Measurements from ENCODE around the gene FPR1.
"Not testable (repeated sequence)": the region's sequence is repeated elsewhere in the genome, so short reads cannot be mapped to it uniquely, and the experiment has no call there.

The FPR1 gene

DNA sequence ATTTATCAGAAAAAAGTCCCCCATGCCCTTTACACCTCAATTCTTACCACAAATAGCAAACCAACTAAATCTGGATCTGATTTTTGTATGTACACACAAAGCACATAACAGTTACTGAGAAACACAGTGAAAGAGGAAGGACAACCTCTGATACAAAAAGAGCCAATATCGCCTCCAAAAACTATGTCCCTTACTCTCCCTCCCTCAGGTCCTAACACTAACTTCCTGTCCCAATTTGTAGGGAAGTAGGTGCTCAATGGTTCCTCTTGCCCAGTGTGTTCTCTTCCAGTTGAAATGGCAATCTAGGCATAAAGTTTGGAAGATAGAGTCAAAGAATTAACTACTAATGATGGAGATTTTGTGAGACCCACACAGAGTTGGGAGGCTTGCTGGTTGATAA, 27.5 kb upstream of the FPR1 start:
- no peak for DNase-seq (ENCODE audit: low spot score)

DNA sequence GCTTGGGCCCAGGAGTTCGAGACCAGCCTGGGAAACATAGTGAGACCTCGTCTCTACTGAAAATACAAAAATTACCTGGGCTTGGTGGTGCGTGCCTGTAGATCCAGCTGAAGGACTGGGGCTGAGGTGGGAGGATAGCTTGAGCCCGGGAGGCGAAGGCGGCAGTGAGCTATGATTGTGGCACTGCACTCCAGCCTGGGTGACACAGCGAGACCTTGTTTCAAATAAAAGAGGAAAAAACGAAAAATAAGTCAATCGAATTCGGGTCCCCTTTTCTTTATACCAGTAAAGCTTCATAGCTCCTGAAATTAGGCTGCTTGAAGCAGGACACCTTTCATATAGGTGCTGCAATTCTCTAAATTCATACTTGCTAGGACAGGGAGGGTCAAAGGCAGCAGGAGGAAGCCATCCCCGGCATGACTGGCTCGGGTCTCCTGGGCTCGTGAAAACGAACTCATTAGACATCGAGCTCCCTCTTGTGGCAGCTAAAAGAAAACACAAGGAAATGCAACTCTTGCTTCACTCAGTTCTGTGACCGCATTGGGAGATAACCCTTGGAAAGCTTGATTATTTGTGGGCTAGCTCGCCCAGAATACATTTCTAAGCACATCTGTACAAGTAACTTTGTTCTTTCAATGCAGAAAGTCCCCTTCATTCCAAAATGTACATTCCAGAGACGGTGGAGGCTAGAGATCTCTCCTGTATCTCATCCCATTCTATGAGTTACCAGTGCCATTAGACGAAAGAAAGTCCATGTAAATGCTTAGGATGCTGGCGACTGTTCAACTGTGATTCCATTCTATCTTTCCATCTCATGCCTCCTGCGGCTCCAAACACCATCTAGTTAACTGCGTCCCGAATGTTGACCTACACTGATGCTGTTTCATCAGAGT, 26.1 kb upstream of the FPR1 start:
- peak; percentile 65 for DNase-seq (ENCODE audit: low spot score)

DNA sequence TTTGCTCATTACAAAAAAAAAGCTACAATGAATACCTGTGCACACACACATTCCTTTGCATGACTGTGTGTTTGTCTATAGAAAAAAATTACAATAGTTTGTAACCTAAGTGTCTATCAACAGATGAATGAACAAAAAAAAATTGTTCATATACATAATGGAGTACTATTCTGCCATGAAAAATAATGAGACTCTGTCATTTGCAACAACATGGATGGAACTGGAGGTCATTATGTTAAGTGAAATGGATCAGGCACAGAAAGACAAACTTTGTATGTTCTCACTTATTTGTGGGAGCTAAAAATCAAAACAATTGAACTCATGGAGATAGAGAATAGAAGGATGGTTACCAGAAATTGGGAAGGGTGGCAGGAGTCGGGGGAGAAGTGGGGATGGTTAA, 24.9 kb upstream of the FPR1 start:
- DNase-seq (ENCODE audit: low spot score) = not testable (repeated sequence)

DNA sequence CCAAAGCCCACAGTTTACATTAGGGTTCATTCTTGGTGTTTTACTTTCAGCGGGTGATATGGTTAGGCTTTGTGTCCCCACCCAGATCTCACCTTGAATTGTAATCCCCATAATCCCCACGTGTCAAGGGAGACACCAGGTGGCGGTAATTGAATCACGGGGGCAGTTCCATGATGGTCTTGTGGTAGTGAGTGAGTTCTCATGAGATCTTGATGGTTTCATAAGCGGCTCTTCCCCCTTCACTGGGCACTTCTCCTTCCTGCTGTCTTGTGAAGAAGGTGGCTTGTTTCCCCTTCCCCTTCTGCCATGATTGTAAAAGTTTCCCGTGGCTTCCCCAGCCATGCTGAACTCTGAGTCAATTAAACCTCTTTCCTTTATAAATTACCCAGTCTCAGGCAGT, 21.3 kb upstream of the FPR1 start:
- no peak for DNase-seq (ENCODE audit: low spot score)

DNA sequence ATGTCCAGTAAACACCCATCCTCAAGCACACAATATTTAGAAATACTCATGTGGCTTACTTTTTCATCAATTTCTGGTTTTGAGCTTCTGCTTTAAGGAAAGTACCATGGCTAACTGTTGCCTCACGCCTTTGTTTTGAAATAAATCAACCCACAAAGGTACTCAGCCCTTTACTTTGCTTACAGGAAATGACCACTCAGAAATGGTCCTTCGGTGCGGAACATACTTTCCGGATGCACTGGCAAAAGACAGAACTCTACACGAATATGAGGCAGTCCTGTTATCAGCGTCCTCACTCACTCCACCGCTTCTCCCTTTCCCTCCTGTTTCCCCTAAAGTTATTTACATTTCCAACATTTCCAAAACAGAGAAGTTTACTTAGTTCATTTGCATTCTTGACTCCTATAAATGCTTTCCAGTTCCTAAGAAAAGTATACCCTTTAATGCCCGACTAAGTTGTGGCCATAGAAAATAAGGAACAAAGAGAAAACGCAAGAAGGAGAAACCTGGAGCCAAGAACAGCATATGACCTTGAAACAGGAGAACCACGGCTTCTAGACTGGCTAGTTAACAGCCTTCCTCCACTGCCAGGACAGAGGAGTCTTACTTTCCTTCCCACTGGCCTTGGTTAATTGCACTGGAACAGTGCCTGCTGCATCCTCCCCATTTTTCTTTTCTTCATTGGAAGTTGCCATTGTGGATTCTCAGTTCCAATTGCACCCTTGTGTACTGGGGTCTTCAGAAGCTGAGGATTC, 19.9 kb upstream of the FPR1 start:
- no peak for DNase-seq (ENCODE audit: low spot score)

DNA sequence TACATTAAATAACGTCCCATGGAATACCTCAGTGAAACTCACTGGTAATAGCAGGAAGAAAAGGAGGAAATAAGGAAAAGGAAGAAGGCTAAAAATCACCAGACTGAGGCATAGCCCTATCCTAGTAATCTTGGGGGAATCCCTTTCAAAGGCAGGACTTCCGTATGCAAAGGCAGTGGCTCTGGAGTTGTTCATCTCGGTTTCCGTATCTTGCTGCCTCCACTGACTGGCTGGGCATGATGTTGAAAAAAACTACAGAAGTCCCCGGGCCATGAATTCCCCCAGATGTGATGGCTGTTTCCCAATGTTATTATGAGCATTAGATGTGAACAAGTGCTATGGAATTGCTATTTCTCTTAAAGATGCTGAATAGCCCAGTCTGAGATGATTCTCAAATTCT, 14.8 kb upstream of the FPR1 start:
- no peak for DNase-seq (ENCODE audit: low spot score)

DNA sequence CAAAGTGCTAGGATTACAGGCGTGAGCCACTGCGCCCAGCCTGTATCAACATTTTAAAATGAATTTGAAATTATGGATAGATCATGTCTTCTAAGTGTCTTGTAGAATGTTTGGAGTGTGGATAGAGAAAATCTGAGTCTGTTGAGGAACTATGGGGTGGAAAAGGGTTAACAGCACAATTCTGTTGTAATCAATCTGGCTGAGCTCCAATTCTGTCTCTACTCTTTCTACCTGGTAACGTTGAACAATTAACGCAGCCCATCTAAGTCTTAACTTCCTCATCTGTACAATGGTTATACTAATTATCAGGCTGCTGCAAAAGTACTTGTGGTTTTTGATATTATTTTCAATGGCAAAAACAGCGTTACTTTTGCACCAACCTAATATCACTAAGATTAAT, 13.4 kb upstream of the FPR1 start:
- no peak for DNase-seq (ENCODE audit: low spot score)

DNA sequence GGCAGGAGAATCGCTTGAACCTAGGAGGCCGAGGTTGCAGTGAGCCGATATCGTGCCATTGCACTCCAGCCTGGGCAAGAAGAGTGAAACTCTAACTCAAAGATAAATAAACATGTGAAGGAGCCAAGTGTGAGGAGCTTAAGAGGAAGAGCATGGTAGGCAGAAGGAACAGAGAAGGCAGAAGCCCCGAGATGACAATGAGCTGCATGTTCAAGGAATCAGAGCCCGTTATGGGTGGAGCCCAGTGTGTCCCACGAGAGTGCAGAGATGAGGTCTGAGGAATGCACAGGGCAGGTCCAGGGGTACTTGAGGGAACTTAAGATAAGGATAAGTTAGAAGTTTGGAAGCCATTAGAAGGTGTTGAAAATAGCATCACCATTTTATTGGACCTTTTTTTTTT, 10.0 kb upstream of the FPR1 start:
- DNase-seq (ENCODE audit: low spot score) = no peak

DNA sequence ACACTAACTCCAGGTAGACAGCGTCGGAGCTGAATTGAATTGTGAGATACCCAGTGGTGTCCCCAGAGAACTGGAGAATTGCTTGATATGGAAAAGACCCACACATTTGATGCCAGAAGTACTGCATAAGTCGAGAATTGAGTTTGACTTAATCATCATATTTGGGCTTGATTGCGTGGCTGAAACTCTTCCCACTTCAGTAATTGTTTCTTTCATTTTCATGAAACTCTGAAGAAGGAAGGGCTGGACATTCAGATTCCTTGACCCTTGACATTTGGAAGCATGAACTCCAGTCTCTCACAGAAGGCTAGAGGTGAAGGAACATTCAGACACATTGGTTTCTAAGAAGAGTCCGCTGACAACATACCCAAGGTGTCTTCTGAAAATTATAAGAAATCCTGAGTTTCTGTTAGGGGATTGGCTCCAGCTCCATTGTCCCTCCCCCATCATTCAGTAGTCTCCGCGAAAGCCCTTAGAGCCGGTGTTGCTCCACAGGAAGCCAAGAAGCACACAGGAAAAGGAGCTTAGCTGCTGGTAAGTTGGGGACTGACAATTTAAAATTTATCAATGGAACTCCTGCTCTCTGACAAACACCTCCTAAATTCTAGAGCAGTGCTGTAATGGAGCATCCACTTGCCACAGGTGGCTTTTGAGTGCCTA, 9.1 kb upstream of the FPR1 start, which contains the start of gene FPR2:
TSS of gene FPR2 (plus strand) at position 484 of the 660 bp plus-strand sequence. CDS start 7,479 bp downstream, outside the sequence.
- no peak for DNase-seq (ENCODE audit: low spot score)

DNA sequence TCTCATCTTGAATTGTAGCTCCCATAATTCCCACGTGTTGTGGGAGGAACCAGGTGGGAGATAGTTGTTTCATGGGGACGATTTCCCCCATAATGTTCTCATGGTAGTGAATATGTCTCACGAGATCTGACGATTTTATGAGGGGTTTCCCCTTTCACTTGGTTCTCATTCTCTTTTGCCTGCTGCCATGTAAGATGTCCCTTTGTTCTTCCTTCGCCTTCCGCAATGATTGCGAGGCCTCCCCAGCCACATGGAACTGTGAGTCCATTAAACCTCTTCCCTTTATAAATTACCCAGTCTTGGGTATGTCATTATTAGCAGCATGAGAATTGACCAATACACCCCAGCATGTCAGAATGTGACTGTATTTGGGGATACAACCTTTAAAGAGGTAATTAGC, 3.9 kb upstream of the FPR1 start:
- DNase-seq (ENCODE audit: low spot score) = no peak

DNA sequence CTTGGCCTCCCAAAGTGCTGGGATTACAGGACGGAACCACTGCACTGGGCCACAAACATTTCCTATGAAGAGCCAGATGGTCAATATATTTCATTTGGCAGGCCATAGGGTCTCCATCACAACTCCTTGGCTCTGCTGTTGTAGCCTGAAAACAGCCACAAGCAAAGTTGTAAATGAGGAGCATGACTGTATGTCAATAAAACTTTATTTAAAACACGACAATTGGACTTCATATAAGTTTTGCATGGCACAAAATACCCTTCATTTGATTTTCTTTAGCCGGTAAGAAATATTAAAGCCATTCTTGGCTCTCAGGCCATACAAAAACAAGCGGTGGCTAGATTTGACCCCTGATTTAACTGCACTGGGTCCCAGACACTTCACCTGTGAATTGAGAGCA, 3.1 kb upstream of the FPR1 start:
- DNase-seq (ENCODE audit: low spot score) = no peak

DNA sequence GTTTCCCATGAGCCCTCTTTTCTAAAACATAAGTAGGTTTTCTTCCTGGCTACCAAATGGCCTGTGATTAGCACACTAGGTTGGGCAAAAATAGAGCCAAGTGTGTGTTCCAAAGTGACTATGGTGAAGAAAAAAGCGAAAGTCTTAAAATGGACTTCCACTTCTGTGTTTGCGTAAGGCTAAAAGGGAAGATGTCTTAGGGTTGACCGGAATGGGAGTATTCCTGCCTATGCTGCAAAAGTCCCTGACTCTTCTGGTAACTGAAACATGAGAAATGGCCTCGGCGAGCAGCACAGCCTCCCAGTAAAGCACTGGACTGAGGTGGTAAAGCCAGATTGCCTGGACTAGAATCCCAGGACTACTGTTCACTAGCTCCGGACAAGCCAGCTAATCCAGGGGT, 2.4 kb upstream of the FPR1 start:
- DNase-seq (ENCODE audit: low spot score) = no peak

DNA sequence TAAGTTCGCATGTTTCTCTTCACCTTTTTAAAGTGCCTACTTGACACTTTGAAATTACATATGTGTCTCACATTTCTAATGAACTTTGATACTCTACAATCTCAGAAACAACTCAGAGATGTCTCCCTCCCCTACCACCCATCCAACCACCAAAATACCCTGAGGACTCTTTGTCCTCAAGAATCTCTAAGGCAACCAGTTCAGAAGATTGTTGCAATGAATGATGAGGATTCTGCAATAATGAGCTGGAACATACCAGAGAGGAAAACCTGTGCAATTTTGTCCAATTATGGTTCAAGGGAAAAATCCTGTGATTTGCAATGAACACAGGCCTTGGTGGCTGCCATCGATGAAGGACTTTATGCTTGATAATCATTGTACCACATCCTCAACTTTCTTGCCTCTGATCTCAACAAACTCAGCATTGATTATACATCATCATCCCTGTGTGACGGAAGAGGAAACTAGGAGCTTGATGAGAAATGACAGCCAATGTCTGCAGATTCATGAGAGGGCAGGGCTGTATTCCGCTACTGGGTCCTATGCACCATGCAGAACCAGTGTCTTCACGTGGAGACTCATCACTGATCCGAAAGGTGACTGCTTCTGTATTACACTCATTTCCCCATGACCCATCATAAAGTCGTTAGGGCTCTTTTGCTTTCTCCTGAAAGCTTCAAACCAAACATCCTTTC, 1.1 kb downstream of the FPR1 start:
- no peak for DNase-seq (ENCODE audit: low spot score)

DNA sequence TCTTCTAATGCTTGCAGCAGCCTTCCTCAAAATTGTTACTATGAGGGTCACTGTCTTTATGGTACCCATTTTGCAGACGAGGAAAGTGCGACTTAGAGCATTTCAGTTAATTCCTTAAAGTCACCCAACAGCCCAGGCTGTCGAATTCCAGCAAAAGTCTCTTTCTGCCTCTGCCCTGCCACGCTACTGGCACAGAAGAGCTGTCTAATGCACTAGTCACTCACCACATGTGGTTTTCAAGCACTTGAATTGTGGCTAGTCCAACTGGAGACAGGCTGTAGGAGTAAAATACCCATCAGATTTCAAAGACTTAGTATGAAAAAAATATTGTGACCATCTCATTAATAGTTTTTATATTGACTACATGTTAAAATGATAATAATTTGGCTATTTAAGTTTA, 1.7 kb downstream of the FPR1 start:
- no peak for DNase-seq (ENCODE audit: low spot score)

DNA sequence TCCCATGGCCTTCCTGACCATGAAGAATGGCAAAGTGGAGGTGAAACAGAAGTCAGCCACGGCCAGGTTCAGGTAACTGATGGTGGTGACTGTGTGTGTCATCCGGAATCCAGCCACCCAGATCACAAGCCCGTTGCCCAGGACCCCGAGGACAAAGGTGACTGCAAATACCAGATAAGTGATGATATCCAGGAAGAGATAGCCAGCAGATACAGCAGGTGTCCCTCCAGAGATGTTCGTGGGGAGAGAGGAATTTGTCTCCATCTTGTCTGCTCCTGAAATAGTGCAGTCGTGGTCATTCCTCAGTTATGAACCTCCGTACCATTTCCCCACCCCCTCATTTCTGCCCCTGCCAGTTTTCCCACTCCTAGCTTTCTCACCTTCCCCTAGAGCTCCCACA, 4.9 kb downstream of the FPR1 start:
- DNase-seq (ENCODE audit: low spot score) = no peak

DNA sequence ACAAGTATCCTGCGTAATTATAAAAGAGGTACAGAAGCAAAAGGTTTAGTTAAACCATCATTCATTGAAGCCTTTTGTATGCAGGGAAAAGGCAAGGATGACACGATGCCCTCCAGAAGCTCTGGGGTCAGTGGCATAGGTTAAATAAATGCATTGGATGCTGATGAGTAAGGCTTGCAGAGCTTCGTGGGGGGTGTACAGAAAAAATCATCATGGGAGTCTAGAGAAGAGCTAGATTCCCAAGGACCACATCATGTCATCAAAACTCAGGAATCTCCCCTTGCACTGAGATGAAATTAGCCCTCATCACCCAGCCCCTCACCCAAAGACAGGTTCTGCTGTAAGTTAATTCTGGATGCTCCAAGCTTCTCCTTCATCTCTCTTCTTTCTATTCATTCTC, 8.3 kb downstream of the FPR1 start:
- DNase-seq (ENCODE audit: low spot score) = no peak

DNA sequence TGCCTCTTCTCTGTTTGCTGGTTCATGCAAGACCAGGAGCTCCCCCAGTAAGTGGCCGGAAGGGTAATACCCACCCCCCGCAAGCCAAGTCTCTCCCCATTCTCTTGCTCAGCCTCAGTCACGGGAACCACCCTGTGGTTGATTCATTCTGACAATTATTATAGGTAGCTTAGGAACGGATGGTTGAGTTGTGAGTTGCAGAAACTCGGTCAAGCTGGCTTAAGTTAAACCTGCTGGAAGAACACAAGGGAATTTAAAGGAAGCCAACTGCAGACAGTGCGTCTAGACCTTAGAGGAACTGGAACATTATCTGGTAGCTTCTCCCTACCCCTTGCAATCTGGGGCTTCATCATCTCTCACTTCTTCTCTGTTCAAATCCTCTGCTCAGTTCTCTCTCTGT, 8.9 kb downstream of the FPR1 start:
- no peak for DNase-seq (ENCODE audit: low spot score)

DNA sequence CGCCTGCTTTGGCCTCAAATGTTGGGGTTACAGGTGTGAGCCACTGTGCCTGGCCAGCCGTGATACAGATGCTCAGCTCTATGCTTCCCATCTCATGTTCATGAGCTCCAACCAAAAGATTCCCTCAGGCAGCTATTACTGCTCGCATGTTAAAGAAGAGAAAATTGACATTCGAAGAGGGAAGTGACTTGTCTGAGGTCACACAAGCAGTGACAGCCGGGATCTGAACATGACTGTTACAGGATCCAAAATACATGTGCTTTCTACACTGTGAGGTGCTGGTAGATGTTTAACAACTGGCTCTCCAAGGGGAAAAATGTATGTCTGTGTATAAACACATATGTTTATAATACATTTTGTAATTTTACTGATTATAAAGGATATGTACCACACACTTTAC, 11.3 kb downstream of the FPR1 start:
- no peak for DNase-seq (ENCODE audit: low spot score)

DNA sequence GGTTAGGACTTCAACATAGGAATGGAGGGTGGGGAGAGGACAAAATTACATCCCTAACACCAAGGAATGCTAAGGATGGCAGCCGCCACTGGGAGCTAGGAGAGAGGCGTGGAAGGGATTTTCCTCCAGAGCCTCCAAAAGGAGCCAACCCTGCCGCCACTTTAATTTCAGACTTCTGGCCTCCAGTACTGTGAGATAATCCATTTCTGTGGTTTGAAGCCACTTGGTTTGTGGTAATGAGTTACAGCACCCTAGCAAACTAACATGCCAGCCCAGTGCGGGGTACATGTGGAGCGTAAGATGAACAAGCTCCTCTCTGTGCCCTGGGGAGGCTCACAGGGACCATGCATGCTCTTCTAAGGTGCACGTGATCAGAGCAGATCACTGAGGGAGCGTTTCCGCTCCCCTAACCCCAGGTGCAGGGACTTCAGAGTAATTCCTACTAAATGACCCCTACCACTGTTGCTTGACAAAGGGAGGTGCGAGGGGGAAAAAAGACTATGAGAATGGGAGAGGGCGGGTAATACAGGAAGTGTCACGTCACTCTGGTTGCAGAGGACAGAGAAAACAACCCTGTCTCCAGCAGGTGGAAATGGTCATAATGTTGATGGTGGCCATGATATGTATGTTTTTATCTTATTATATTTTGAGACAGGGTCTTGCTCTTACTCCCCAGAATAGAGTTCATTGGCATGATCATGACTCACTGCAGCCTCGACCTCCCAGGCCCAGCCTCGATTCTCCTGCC, 12.0 kb downstream of the FPR1 start:
- DNase-seq (ENCODE audit: low spot score) = no peak

DNA sequence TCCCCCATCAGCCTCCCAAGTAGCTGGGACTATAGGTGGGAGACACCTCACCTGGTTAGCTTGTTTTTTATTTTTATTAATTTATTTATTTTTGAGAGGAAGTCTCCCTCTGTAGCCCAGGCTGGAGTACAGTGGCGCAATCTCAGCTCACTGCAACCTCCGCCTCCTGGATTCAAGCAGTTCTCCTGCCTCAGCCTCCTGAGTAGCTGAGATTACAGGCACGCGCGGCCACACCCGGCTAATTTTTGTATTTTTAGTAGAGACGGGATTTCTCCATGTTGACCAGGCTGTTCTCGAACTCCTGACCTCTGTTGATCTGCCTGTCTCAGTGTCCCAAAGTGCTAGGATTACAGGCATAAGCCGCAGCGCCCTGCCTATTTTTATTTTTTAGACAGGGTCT, 13.2 kb downstream of the FPR1 start:
- DNase-seq (ENCODE audit: low spot score) = not testable (repeated sequence)

DNA sequence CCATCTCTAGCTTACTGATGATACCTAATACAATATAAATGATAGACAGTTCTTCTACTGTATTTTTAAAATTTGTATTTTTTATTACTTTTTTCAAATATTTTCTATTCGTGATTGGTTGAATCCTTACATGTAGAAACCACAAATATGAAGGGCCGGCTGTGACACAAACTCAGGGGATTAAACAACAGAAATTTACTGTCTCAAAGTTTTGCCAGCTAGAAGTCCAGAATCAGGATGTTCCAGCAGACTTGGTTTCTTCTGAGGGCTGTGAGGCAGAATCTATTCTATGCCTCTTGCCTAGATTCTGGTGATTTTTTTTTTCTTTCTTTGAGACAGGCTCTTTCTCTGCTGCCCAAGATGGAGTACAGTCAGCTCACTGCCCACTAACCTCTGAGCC, 13.8 kb downstream of the FPR1 start:
- DNase-seq (ENCODE audit: low spot score) = no peak

DNA sequence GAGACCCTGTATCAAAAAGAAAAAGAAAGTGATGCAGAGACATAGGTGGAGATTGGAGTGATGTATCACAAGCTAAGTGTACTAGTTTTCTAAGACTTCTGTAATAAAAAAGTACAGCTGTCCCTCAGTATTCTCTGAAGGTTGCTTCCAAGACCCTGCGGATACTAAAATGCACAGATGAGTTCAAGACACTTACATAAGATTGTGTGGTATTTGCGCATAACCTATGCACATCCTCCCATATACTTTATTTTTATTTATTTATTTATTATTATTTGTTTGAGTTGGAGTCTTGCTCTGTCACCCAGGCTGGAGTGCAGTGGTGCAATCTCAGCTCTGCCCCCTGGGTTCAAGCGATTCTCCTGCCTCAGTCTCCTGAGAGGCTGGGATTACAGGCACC, 14.3 kb downstream of the FPR1 start:
- no peak for DNase-seq (ENCODE audit: low spot score)

All from NAMALWA (cell line).